Measurements from ENCODE around the gene TMEM120B.

TMEM120B gene

GRCh38 chr12:121819212-121819949 is 106.8 kb downstream of the TMEM120B start:
- DNase-seq (ENCODE audit: low spot score): no peak

- DNase-seq (ENCODE audit: low spot score): no peak
Measured at GRCh38 chr12:121820056-121820455, 107.5 kb downstream of the TMEM120B start.

- no peak for DNase-seq (ENCODE audit: low spot score)
Measured at GRCh38 chr12:121822393-121823100, 110.0 kb downstream of the TMEM120B start.

GRCh38 chr12:121823101-121823726 is 110.7 kb downstream of the TMEM120B start:
- no peak for DNase-seq (ENCODE audit: low spot score)

- no peak for DNase-seq (ENCODE audit: low spot score)
Measured at GRCh38 chr12:121823727-121824115, 111.2 kb downstream of the TMEM120B start.

GRCh38 chr12:121825041-121825523 is 112.5 kb downstream of the TMEM120B start:
- no peak for DNase-seq (ENCODE audit: low spot score)

GRCh38 chr12:121826318-121827150 is 114.0 kb downstream of the TMEM120B start:
- DNase-seq (ENCODE audit: low spot score): no peak

GRCh38 chr12:121827351-121828099 is 115.0 kb downstream of the TMEM120B start:
- DNase-seq (ENCODE audit: low spot score): no peak

GRCh38 chr12:121828306-121828705 is 115.8 kb downstream of the TMEM120B start:
- no peak for DNase-seq (ENCODE audit: low spot score)

GRCh38 chr12:121828826-121829225 is 116.3 kb downstream of the TMEM120B start:
- DNase-seq (ENCODE audit: low spot score): no peak

GRCh38 chr12:121829250-121829918 is 116.8 kb downstream of the TMEM120B start:
- DNase-seq (ENCODE audit: low spot score): no peak

- no peak for DNase-seq (ENCODE audit: low spot score)
Measured at GRCh38 chr12:121830134-121830533, 117.6 kb downstream of the TMEM120B start.

- DNase-seq (ENCODE audit: low spot score): no peak
Measured at GRCh38 chr12:121830588-121831265, 118.2 kb downstream of the TMEM120B start.
